HepG2 (cell line): Measurements from ENCODE around the gene SALL4. TPM values are rescaled to one million over a fixed set of nuclear protein-coding genes. Genes with fewer than 3 reads are reported as not detected.

ENCODE experiments used
- ARNT2 ChIP-seq: sonication (generic); formaldehyde crosslinking; IDR thresholded peaks from 2 replicates; pipeline ENCODE4 v1.8.0; 2022; ENCODE audit warnings: mild to moderate bottlenecking, low read depth, missing genetic modification reagents, moderate library complexity
- EHMT2 ChIP-seq: fragments of 200-600 bp; sonication (generic); IDR thresholded peaks from 2 replicates; pipeline ENCODE4 v1.7.0; 2017; ENCODE audit warnings: antibody characterized with exemption, low read depth, low read length, borderline replicate concordance
- ELK4 ChIP-seq: sonication (generic); formaldehyde crosslinking; IDR thresholded peaks from 2 replicates; pipeline ENCODE4 v1.9.0; 2021; ENCODE audit warnings: missing genetic modification reagents, borderline replicate concordance
- EZH2 ChIP-seq: conservative IDR thresholded peaks from 2 replicates; pipeline ENCODE4 v1.6.1; 2012; ENCODE audit warnings: mild to moderate bottlenecking, low read depth, low read length, moderate library complexity
- FOSL2 ChIP-seq: sonication (generic); formaldehyde crosslinking; IDR thresholded peaks from 2 replicates; pipeline ENCODE4 v1.4.0; 2020; ENCODE audit warnings: missing genetic modification reagents
- IKZF5 ChIP-seq: IDR thresholded peaks from 2 replicates; pipeline ENCODE4 v1.6.1; 2018; ENCODE audit warnings: missing genetic modification reagents, mild to moderate bottlenecking, missing compliant biosample characterization
- KAT8 ChIP-seq: IDR thresholded peaks from 2 replicates; pipeline ENCODE4 v1.6.1; 2016; ENCODE audit warnings: missing genetic modification reagents, missing compliant biosample characterization
- KDM3A ChIP-seq: IDR thresholded peaks from 2 replicates; pipeline ENCODE4 v1.6.1; 2018; ENCODE audit warnings: low read depth, missing compliant biosample characterization
- KLF6 ChIP-seq: IDR thresholded peaks from 2 replicates; pipeline ENCODE4 v1.8.0; 2016; ENCODE audit warnings: missing biosample characterization, missing genetic modification reagents
- MED13 ChIP-seq: sonication (generic); formaldehyde crosslinking; IDR thresholded peaks from 2 replicates; pipeline ENCODE4 v1.5.0; 2020; ENCODE audit warnings: missing genetic modification reagents
- MEF2D ChIP-seq: sonication (generic); formaldehyde crosslinking; IDR thresholded peaks from 2 replicates; pipeline ENCODE4 v1.5.1; 2020; ENCODE audit warnings: mild to moderate bottlenecking, missing genetic modification reagents
- NFKB2 ChIP-seq: sonication (generic); formaldehyde crosslinking; IDR thresholded peaks from 2 replicates; pipeline ENCODE4 v1.4.0; 2020; ENCODE audit warnings: missing genetic modification reagents, borderline replicate concordance
- NKX3-1 ChIP-seq: sonication (generic); formaldehyde crosslinking; IDR thresholded peaks from 2 replicates; pipeline ENCODE4 v1.5.0; 2020; ENCODE audit warnings: missing genetic modification reagents
- PHF21A ChIP-seq: sonication (generic); formaldehyde crosslinking; IDR thresholded peaks from 2 replicates; pipeline ENCODE4 v1.5.0; 2020; ENCODE audit warnings: mild to moderate bottlenecking, missing genetic modification reagents
- POLR2A ChIP-seq, 2 experiments: IDR thresholded peaks; 2 replicates each; pipeline ENCODE4 v1.6.1; 2011; ENCODE audit warnings: low read depth in 2 of 2, low read length in 2 of 2, mild to moderate bottlenecking in 1 of 2, moderate library complexity in 1 of 2; ENCODE audit not compliant: insufficient read depth in 1 of 2
- POLR2AphosphoS2 ChIP-seq: IDR thresholded peaks from 2 replicates; pipeline ENCODE4 v1.6.1; 2011; ENCODE audit warnings: low read depth, low read length, improper control_type of control experiment
- REXO4 ChIP-seq: sonication (generic); formaldehyde crosslinking; IDR thresholded peaks from 2 replicates; pipeline ENCODE4 v1.8.0; 2022; ENCODE audit warnings: missing genetic modification reagents, mild to moderate bottlenecking, borderline replicate concordance
- SKI ChIP-seq: fragments of 450-650 bp; IDR thresholded peaks from one replicate; pipeline ENCODE4 v1.6.1; 2018; ENCODE audit warnings: mild to moderate bottlenecking; ENCODE audit not compliant: partially characterized antibody
- SOX13 ChIP-seq, 3 experiments: fragments of 450-650 bp in 1 of 3; sonication (generic) in 1 of 3; formaldehyde crosslinking in 1 of 3; IDR thresholded peaks in 2 of 3; conservative IDR thresholded peaks in 1 of 3; 2 replicates each; pipeline versions ENCODE4 v1.5.0 to v1.6.1; 2016 to 2020; ENCODE audit warnings: antibody characterized with exemption in 1 of 3, mild to moderate bottlenecking in 1 of 3, missing compliant biosample characterization in 1 of 3, missing genetic modification reagents in 1 of 3, moderate library complexity in 1 of 3
- SOX5 ChIP-seq: IDR thresholded peaks from 2 replicates; pipeline ENCODE4 v1.6.1; 2016; ENCODE audit warnings: borderline replicate concordance
- TSC22D2 ChIP-seq: sonication (generic); formaldehyde crosslinking; IDR thresholded peaks from 2 replicates; pipeline ENCODE4 v1.5.1; 2020; ENCODE audit warnings: missing genetic modification reagents, mild to moderate bottlenecking, borderline replicate concordance
- YY1 ChIP-seq: IDR thresholded peaks from 2 replicates; pipeline ENCODE4 v1.6.1; 2011; ENCODE audit warnings: low read length, low read depth, moderate library complexity, mild to moderate bottlenecking; ENCODE audit not compliant: insufficient read depth, insufficient replicate concordance
- ZNF230 ChIP-seq: sonication (generic); formaldehyde crosslinking; IDR thresholded peaks from 2 replicates; pipeline ENCODE4 v1.4.0; 2020; ENCODE audit warnings: mild to moderate bottlenecking, missing genetic modification reagents
- ZNF260 ChIP-seq: sonication (generic); formaldehyde crosslinking; IDR thresholded peaks from 2 replicates; pipeline ENCODE4 v1.4.0; 2020; ENCODE audit warnings: missing genetic modification reagents, low read depth, mild to moderate bottlenecking, borderline replicate concordance
- ZNF3 ChIP-seq: IDR thresholded peaks from 2 replicates; pipeline ENCODE4 v1.7.0; 2017; ENCODE audit warnings: inconsistent platforms
- ZNF383 ChIP-seq: sonication (generic); formaldehyde crosslinking; IDR thresholded peaks from 2 replicates; pipeline ENCODE4 v1.4.0; 2020; ENCODE audit warnings: missing genetic modification reagents, mild to moderate bottlenecking, borderline replicate concordance
- ZNF616 ChIP-seq: sonication (generic); formaldehyde crosslinking; IDR thresholded peaks from 2 replicates; pipeline ENCODE4 v1.5.0; 2020; ENCODE audit warnings: low read depth, mild to moderate bottlenecking, missing genetic modification reagents
- ZNF713 ChIP-seq: sonication (generic); formaldehyde crosslinking; IDR thresholded peaks from 2 replicates; pipeline ENCODE4 v1.4.0; 2020; ENCODE audit warnings: mild to moderate bottlenecking, missing genetic modification reagents
- ZNF790 ChIP-seq: sonication (generic); formaldehyde crosslinking; IDR thresholded peaks from 2 replicates; pipeline ENCODE4 v1.8.0; 2022; ENCODE audit warnings: missing genetic modification reagents, mild to moderate bottlenecking, borderline replicate concordance
- ZSCAN20 ChIP-seq: sonication (generic); formaldehyde crosslinking; IDR thresholded peaks from 2 replicates; pipeline ENCODE4 v1.4.0; 2020; ENCODE audit warnings: missing genetic modification reagents, mild to moderate bottlenecking, borderline replicate concordance
- polyA plus RNA-seq, 8 experiments: library from polyadenylated mRNA; depleted of rRNA in 3 of 8; stranded (reverse) in 7 of 8; unstranded in 1 of 8; fragments of >200 nt; fragmentation: Illumina TruSeq in 4 of 8; extraction: Trizol in 4 of 8; gene quantifications; 2 replicates each; pipeline versions ENCODE4 v1.2.1 to v1.2.3, GENCODE V29; 2011 to 2016; ENCODE audit warnings: low read depth in 4 of 8, missing spikeins in 1 of 8, mixed read lengths in 1 of 8; ENCODE audit not compliant: insufficient read depth in 1 of 8
- total RNA-seq, 5 experiments: library from RNA; depleted of rRNA; stranded (reverse); fragments of >200 nt; fragmentation: Illumina TruSeq; extraction: Trizol; gene quantifications; 2 replicates each; pipeline ENCODE4 v1.2.3, GENCODE V29; 2016; ENCODE audit warnings: low read depth in 1 of 5

The SALL4 gene
- total and polyA plus RNA-seq, 2 of the 13 experiments (the other 11 are each of a cell fraction or from before 2014, with no cell fraction given): 0.33 to 1.8 TPM

- TF ChIP-seq ELK4 (CRISPR knock-in tag) (no peak), POLR2AphosphoS2 (no peak), FOSL2 (CRISPR knock-in tag) (no peak), KAT8 (no peak), ZNF260 (CRISPR knock-in tag) (no peak), NFKB2 (CRISPR knock-in tag) (no peak; the same call in 1 of the 2 replicates), ZNF383 (CRISPR knock-in tag) (no peak), ARNT2 (CRISPR knock-in tag) (no peak), NKX3-1 (no peak), MED13 (CRISPR knock-in tag) (no peak), POLR2A (IDR thresholded peaks at IDR 0.05; ENCODE audit: insufficient read depth in 1 of 2, low read depth in 2 of 2, low read length in 2 of 2) (no peak), ZNF713 (CRISPR knock-in tag) (no peak), IKZF5 (CRISPR knock-in tag) (no peak), ZNF616 (no peak), EZH2 (no peak; the same call in 1 of the 2 replicates), SOX13 (IDR thresholded peaks at IDR 0.05) (no peak), SOX13 (CRISPR knock-in tag; conservative IDR thresholded peaks at IDR 0.05 in 1 of 2, IDR thresholded peaks at IDR 0.05 in 1 of 2) (no peak), TSC22D2 (CRISPR knock-in tag) (no peak), SKI (no peak), MEF2D (CRISPR knock-in tag) (0 out of 2 replicates have a peak, but pooled peaks have one; percentile 7), PHF21A (CRISPR knock-in tag) (no peak), ZNF790 (CRISPR knock-in tag) (peak; percentile 76; the same call in 1 of the 2 replicates), SOX5 (CRISPR knock-in tag) (no peak), KLF6 (CRISPR knock-in tag) (no peak), KDM3A (CRISPR knock-in tag) (no peak; the same call in 1 of the 2 replicates), ZNF230 (no peak), REXO4 (CRISPR knock-in tag) (no peak), EHMT2 (no peak), ZNF3 (CRISPR knock-in tag) (no peak), YY1 (peak; percentile 87), ZSCAN20 (CRISPR knock-in tag) (no peak)
These were observed 1.0 kb downstream of the SALL4 start (continued) for GRCh38 chr20:51801122-51801822.
